ENCODE data around the gene NSFL1C.
"Not testable (repeated sequence)": the region's sequence is repeated elsewhere in the genome, so short reads cannot be mapped to it uniquely, and the experiment has no call there.

NSFL1C gene

DNA sequence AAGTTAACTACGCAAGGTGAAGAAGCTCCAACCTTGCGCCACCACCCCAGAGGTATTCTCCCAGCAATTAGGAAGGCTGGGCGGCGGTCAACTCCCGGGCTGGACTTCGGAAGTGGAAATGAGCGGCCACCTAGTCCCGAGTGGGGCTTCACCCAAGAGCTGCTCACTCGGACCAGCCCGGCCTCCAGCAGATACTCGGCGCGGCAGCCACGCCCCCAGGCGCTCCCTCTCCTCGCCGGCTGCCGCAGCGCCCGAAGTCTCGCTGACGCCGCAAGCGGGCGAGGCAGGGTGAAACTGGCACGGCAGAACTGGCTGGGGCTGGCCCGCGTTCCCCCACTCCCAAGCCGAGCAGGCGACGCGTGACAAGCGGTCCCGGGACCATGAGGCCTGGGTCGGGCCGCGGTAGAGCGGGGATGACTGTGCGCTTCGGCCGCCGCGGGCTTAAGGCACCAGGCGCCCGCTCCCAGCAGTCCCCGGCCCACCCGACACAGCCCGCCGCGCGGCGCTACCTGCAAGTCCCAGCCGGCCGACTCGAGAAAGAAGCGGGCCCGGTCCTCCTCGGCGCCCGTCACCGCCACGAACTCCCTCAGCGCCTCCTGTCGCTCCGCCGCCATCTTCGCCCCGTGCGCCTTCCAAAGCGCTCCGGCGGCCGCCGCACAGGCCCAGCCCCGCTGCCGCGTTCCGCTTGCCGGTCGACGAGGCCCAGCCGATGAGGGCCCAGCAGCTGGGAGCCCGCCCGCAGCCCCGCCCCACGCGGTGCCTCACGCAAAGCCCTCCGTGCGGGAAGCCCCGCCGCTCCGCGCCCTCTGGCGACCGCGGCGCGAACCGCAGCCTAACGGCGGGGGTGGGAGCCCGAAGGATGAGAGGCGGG is at the start of gene NSFL1C:
NSFL1C (minus strand) TSS at position 639 of the 871 bp plus-strand sequence; CDS start at position 614, 25 bp downstream.
- DNase-seq, result peak; percentile 71

DNA sequence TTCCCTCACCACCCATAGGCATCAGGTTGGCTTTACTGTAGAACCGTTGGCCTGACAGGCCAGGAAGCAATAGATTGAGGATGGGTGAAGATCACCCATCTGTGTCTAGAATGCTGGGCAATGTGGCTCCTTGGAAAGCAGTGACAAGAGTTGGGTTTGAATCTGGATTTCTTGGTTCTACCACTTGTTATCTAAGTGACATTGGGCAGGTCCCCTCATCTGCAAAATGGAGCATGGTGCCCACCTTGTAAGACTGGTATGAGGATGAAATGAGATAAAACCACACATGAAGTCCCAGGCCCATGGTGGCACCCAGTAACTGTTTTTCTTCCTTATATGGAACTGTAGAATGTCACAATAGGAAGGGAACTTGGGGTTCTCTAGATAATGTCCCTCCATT is 47.2 kb upstream of the NSFL1C start:
- DNase-seq, result no peak

DNA sequence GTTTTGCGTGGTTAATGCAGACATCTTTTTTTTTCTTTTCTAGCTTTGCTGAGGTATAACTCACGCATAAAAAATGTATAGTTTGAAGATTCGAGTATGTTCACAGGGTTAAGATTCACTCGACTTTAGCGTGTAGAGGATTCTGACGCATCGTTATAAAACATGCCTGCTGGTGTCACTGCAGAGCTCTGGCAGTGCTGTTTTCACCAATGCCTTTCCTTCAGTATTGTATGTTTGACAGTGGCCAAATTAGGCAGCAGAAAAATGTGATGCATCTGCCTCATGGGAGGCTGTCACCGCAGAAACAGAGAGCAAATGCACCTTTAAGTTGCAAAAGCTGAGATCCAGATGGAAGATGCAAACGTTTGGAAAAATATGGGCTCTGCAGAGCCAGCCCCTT is 42.6 kb upstream of the NSFL1C start:
- peak; percentile 9 for DNase-seq

DNA sequence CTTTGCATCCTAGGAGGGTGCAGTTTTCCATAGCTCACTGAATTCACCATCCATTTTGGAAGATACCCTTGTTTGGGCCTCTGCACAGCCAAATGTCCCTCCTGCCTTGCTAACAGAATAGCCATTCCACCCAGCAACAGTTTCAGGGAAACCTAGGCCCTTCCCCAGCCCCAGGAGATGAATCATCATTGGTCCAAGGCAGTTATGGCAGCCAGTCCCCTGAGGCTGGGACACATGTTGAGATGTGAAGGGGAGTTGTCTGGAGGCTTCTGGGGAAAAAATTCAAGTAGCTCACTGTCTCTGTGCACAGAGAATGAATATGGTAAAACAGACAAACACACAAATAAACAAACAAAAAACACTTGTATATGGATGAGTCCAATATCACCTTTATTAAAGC is 41.9 kb upstream of the NSFL1C start:
- DNase-seq, result no peak

DNA sequence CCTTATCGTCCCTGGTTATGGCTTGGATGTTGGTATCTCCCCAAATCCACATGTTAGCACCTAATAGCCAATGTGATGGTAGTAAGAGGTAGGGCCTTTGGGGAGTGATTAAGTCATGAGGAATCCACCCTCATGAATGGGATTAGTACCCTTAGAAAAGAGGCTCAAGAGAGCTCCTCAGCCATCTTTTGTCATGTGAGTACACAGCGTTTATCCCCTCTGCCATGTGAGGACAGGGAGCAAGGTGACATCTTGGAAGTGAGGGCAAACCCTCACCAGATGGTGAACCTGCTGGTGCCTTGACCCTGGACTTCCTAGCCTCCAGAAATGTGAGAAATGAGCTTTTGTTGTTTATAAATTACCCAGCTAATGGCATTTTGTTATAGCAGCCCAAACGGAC is 40.6 kb upstream of the NSFL1C start:
- DNase-seq, result no peak

DNA sequence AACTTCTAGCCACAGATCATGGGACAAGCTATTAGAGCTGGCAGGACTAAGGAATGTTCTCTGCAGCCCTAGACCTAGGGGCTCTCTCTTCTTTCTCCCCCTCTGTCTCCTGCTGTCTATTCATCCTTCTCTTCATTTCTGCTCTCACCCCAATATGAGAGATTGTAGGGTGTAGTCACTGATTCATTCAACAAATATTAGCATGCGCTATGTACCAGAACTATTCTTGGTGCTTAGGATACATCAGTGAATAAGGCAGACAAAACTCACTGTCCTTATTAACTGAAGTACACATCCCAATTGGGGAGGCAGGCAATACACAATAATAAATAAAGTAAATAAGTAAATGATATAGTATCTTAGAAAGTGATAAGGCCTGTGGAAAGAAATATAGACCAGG is 39.2 kb upstream of the NSFL1C start:
- DNase-seq, result no peak

DNA sequence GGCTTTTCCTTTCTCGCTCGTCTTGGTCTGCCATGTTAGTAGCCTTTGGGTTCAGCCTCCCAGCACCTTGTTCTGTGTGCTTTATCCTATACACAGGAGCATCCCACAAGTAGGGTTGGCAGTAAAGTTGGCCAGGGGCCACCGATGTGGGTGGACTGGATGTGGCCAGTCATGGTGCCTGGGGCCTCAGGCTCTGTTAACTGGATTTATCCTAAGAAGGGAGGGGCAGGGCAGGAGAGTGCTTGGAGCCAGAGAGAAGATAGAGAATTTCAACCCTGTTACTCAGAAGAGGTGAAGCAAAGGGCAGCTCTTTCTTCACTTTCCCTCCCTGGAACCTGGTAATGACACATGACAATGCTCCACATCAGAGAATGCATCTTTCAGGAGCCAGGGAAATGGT is 38.7 kb upstream of the NSFL1C start:
- DNase-seq, result no peak

DNA sequence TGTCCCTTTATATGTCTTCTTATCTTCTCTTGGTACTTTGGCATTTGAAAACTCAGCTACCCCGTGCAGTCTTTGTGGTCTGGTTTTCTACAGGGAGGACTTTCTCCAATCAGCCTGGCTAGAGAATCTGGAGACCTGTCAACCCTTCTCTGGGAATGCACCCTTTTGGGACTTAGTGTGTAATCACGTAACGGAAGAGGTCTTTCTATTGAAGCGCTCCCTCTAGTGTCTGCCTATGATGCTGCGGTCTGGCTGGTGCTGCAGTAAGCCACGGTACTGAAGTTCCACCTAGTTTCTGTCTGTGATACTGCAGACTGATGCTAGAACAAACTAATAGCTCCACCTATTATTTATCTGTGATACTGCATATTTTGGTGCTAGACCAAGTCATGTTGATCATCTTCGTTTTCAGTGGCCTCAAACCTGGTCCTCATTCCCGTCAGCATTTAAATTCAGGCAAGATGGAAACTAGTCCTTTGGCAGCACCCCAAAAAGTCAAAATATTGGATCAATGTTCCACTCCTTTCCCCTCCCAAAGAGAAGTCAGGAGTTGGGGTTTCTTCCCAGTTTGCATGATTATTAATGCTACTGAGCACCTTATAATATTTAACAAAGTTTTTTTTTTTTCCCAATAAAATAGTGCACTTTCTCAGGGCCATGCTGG is 37.0 kb upstream of the NSFL1C start:
- DNase-seq, result peak; percentile 88

DNA sequence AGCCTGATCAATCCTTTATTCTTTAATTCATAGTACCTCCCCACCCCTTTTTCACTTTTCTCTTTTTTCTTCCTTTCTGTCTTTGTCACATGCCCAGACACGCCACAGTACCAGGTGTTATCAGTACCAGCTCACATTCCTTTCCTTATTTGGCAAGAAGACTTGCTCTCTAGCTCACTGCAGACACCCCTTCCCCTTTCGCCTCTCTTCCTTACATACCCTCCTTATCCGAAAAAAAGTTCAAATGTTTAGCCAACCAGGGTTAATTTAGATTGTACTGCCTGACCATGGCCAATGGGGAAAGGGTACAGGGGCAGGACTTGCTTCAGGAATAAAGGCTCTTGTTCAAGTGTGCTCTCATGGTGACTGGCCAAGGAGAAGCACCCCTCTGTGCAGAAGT is 33.8 kb upstream of the NSFL1C start:
- no peak for DNase-seq

DNA sequence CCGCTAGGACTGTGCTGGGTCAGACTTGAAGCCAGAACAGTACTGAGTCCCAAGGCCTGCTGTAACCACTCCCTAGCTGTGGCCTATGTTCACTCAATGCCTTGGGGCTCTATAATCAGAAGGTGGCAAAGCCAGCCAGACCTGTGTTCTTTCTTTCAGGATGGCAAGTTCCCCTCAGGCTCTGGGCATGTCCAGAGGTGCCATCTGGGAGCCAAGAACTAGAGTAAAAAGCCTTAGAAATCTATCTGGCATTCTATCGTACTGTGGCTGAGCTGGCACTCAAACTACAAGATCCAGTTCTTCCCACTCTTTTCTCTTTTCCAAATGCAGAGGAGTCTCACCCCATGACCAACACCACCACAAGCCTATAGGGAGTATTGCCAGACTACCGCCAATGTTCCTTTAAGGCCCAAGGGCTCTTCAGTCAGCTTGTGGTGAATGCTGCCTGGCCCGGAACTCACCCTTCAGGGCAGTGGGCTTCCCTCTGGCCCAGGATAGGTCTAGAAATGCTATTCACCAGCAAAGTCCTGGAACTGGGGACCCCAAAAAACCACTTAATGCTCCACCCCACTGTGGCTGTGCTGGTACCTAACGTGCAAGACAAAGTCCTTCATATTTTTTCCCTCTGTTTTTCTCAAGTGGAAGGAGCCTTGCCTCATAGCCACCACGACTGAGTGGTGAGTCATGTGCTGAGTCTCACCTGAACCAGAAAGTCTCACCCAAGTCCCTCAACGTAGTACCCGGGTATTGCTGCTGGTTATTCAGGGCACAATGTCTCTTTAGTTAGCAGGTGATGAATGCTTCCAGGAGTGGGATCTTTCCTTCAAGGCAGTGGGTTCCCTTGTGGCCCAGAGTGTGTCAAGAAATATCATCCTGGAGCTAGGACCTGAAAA is 33.1 kb upstream of the NSFL1C start:
- no peak for DNase-seq

DNA sequence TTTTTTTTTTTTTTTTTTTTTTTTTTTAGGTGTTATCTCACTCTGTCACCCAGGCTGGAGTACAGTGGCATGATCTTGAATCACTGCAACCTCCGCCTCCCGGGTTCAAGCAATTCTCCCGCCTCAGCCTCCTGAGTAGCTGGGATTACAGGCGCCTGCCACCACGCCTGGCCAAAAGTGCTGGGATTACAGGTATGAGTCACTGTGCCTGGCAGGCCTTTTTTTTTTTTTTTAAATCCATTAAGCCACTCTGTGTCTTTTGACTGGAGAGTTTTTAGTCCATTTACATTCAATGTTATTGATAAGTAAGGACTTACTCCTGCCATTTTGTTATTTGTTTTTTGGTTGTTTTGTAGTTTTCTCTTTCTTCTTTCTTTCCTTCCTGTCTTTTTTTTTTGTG is 30.7 kb upstream of the NSFL1C start:
- not testable (repeated sequence) for DNase-seq

DNA sequence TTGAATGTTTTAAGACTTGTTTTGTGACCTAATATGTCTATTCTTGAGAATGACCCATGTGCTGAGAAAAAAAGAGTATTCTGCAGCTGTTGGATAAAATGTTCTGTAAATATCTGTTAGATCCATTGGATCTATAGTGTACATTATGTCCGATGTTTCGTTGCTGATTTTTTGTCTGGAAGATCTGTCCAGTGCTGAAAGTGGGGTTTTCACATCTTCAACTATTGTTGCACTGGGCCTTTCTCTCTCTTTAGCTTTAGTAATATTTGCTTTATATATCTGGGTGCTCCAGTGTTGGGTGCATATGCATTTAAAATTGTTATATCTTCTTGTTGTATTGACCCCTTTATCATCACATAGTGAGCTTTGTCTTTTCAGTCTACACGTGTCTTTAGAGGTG is 30.3 kb upstream of the NSFL1C start:
- no peak for DNase-seq

DNA sequence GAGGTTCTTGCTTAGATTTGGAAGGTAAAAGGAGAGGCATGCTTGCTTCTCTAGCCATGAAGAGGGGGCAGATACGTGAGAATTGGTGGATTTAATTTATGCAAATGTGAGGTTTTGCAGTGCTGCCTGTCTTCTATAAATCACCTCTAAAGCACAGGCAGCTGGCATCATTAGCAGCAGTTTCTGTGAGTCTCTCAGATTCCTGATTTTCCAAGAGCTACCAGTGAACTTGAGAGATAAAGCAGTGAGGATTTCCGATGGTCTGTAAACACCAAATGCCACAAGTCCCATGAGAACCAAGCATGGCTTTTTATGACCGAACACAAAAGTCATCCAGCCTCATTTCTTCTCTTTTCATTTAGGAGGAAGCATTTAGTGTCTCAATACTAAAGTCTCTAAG is 27.8 kb upstream of the NSFL1C start:
- no peak for DNase-seq

DNA sequence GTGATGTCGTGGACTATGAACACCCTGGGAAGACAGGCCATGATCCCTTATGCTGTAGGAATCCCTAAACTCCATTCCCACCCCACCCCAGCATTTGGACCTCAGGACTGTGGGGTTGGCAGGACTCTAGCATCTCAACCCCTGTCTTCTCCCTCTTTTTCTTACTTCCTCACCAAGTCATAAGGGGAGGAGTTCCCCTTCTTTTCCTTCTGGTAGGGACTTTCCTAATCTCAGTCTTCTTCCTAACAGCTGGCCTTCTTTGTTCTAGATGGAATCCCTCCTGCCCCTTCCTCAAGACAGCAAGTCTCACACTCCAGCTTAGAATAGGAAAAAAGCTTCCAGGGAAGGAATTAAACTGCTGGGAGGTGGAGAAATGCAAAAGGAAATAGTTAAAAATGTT is 26.9 kb upstream of the NSFL1C start:
- DNase-seq, result no peak

DNA sequence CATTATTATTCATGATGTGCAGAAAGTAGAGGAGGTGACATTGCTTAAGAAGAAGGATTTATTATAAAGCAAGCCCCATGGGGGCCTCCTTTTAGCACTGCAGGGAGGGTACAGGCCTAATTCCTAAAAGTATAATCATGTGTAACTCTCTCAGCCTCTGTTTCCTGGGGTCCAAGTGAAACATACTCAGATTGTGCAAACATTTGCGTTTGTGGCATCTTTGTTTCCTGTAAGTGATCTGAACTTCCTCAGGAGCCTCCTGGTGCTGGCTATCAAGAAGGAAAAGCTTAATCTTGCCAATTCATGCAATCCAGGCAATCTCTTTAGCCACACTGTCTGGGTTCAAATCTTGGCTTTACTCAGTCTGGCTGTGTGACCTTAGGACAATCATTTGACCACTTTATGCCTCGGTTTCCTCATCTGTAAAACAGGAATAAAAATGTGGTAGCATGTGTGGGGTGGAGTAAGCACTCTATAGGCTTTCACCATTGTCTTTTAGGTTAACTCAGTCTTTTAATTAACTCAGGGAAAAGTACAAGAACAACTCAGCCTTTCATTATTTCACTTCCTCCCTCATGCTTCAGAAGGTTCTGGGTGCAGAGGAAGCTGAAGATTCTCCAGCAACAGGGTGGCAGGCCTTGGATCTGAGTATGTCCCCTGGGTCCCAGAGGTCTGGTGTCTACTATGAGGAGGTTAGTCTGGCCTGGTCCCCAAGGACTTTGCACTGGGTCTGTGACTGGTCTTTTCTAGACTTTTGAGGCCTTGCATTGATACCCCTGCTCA is 25.4 kb upstream of the NSFL1C start:
- no peak for DNase-seq

DNA sequence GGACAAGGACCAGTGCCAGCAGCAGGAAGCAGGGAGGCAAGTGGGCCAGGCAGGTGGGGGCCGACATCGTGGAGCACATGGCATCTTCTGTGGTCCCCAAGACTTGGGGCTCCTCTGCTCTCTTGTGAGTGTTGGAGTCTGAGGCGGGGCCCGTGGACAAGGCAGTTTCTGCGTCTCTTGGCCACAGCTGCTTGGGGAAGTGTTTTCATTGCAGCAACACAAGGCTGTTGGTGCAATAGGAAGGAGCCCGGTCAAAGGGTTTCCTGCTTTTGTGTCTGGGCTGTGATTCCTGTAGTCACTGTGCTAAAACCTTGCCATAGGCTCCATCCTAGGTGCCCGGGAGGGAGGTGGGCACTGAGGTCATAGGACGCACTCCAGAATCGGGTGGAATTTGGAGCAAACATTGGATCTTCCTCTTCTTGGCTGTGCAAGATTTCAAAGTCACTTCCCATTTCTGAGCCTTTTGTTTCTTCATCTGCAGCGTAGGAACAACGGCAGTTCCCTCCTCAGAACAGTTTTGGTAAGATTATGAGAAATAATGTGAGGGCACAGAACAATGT is 24.7 kb upstream of the NSFL1C start, which contains the start of gene SIRPB2:
SIRPB2 (minus strand) TSS at position 140 of the 560 bp plus-strand sequence; CDS start at position 79, 61 bp downstream.
- no peak for DNase-seq

DNA sequence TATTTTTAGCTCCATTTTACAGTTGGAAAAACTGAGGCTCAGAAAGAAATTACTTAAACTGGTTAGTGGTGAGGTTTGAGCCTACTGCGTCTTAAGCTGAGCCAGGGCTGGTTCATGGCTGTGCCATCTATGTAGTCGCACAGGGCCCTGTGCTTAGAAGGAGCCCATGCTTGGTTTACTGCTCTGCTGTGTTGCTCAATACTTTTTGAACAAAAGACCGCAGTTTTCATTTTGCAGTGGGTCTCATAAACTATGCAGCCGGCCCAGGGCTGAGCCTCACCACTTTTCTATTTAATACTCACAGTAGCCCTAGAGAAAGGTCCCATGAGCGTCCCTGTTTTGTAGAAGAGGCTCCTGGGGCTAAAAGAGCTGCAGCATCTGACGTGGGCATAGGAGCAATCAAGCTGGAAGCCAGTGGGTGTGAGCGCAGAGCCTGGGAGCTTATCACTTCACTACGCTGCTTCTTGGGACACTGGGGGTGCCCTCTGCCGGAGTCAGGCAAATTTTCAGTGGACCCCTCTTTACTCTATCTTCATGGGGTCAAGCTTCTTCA is 24.1 kb upstream of the NSFL1C start:
- no peak for DNase-seq

DNA sequence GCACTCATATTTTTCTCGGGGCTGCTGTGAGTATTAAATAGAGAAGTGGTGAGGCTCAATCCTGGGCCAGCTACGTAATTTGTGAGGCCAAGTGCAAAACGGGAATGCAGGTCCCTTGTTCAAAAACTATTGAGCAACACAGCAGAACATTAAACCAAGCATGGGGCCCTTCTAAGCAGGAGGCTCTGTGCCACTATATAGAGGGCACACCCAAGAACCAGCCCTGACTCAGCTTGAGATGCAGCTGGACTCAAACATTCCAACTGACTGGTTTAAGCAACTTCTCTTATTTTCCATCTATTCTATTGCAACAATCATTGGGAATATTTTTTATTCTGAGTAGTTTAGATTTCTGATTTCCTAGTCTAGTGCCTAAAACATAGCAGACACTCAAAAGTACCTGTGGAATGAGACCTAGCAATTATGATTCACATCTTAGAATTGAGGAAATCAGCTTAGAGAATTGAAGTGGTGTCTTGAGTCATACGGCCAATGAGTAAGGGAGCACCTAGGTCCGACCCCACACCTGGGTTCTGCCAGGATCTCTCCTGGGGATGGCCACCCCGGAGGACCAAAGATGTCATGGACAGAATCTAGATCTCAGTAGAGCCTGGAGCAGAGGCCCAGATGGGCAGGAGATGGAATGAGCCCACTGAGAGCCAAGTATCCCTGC is 23.3 kb upstream of the NSFL1C start:
- DNase-seq, result no peak

DNA sequence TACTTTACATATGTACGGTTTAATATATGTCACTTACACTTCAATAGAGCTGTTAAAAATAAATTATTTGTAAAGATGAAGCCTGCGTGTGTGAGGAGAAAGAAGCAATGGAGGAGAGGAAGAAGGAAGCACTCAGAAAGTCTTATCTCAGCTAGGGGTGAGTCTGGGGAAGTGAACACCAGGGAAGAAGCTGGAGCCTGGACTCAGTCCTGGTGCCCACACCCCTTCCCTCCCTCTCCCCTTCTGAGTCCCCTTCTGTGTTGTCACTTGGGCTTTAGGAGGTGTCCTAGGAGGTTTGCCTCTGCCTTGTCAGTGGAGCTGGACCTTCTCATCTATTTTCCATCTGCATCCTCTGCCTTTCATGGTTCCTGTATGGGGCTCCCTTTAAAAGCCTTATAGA is 22.7 kb upstream of the NSFL1C start:
- no peak for DNase-seq

DNA sequence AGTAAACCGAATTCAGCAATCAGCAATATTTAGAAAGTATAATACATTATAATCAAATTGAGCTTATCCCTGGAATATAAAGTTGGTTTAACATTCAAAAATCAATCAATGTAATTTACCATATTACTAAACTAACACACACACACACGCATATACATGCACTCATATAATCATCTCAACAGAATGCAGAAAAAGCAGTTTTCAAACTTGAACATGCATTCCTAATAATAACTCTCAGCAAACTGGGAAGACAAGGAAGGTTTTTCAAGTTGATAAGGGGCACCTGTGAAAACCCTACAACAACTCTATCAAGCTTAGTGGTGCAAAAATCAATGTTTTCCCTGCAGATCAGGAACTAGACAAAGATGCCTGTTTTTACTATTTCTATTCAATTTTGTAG is 19.9 kb upstream of the NSFL1C start:
- DNase-seq, result no peak

DNA sequence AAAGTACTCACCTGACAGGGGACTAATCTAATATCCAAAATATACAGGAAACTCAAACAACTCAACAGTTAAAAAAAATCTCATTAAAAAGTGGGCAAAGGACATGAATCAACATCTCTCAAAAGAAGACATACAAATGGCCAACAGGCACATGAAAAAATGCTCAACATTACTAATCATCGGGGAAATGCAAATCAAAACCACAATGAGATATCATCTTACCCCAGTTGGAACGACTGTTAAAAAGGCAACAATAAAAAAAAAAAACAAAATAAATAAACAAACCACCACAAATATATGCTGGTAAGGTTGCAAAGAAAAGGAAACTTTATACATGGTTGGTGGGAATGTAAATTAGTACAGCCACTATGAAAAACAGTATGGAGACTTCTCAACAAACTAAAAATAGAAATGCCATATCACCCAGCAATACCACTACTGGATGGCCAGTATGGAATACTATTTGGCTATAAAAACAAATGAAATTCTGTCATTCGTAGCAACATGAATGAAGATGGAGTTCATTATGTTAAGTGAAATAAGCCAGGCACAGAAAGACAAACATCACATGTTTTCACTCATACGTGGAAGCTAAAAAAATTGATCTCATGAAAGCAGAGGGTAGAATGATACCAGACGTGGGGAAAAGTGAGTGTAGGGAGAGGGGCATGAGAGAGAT is 17.9 kb upstream of the NSFL1C start:
- no peak for DNase-seq
